H9 (cell line): ENCODE data around the gene PLEKHO2. TPM values are rescaled to one million over a fixed set of nuclear protein-coding genes. Genes with fewer than 3 reads are reported as not detected.

Experiments
- DNase-seq: peaks from one replicate; pipeline ENCODE4 v3.0.0-alpha.2; 2017
- H2AFZ ChIP-seq: one replicate; pipeline ENCODE4 v1.6.1; 2013; ENCODE audit warnings: mild to moderate bottlenecking, low read length, control low read depth, moderate library complexity
- H2AK5ac ChIP-seq: 2 replicates; pipeline ENCODE4 v1.6.1; 2013; ENCODE audit warnings: low read length, control low read depth, mixed read lengths; ENCODE audit not compliant: insufficient read length
- H2BK120ac ChIP-seq: one replicate; pipeline ENCODE4 v1.6.1; 2013; ENCODE audit warnings: low read depth, mild to moderate bottlenecking, low read length, control low read depth, inconsistent platforms; ENCODE audit not compliant: poor library complexity, severe bottlenecking
- H2BK12ac ChIP-seq: 2 replicates; pipeline ENCODE4 v1.6.1; 2013; ENCODE audit warnings: low read length, control low read depth, mixed read lengths, low read depth; ENCODE audit not compliant: insufficient read length
- H2BK15ac ChIP-seq: 2 replicates; pipeline ENCODE4 v1.6.1; 2013; ENCODE audit warnings: low read depth, low read length, control low read depth
- H2BK20ac ChIP-seq: one replicate; pipeline ENCODE4 v1.6.1; 2013; ENCODE audit warnings: low read depth, mild to moderate bottlenecking, low read length, control low read depth, inconsistent platforms; ENCODE audit not compliant: poor library complexity, severe bottlenecking
- H2BK5ac ChIP-seq: 2 replicates; pipeline ENCODE4 v1.6.1; 2013; ENCODE audit warnings: low read length, control low read depth, mixed read lengths; ENCODE audit not compliant: insufficient read length
- H3K14ac ChIP-seq: 2 replicates; pipeline ENCODE4 v1.6.1; 2013; ENCODE audit warnings: low read length, control low read depth; ENCODE audit not compliant: insufficient read depth
- H3K18ac ChIP-seq: 2 replicates; pipeline ENCODE4 v1.6.1; 2013; ENCODE audit warnings: low read depth, mild to moderate bottlenecking, mixed read lengths, low read length, control low read depth; ENCODE audit not compliant: insufficient read length
- H3K23ac ChIP-seq: 2 replicates; pipeline ENCODE4 v1.6.1; 2013; ENCODE audit warnings: low read length, control low read depth, mixed read lengths, low read depth; ENCODE audit not compliant: insufficient read length
- H3K23me2 ChIP-seq: 2 replicates; pipeline ENCODE4 v1.6.1; 2013; ENCODE audit warnings: low read depth, mild to moderate bottlenecking, mixed read lengths, low read length, control low read depth; ENCODE audit not compliant: insufficient read length, poor library complexity, severe bottlenecking
- H3K27ac ChIP-seq: 2 replicates; pipeline ENCODE4 v1.5.1; 2013; ENCODE audit warnings: low read length, control low read depth, mixed read lengths, low read depth; ENCODE audit not compliant: insufficient read length
- H3K27me3 ChIP-seq: 2 replicates; pipeline ENCODE4 v1.6.1; 2013; ENCODE audit warnings: low read length, control low read depth, inconsistent platforms; ENCODE audit not compliant: insufficient read depth
- H3K4ac ChIP-seq: 2 replicates; pipeline ENCODE4 v1.6.1; 2013; ENCODE audit warnings: low read depth, mild to moderate bottlenecking, control low read depth, inconsistent platforms, low read length, moderate library complexity
- H3K4me1 ChIP-seq: 2 replicates; pipeline ENCODE4 v1.6.1; 2013; ENCODE audit warnings: low read length, control low read depth, inconsistent platforms; ENCODE audit not compliant: insufficient read depth
- H3K4me2 ChIP-seq: 2 replicates; pipeline ENCODE4 v1.6.1; 2013; ENCODE audit warnings: low read length, control low read depth, mixed read lengths; ENCODE audit not compliant: insufficient read length, insufficient read depth
- H3K56ac ChIP-seq: 2 replicates; pipeline ENCODE4 v1.6.1; 2013; ENCODE audit warnings: low read depth, mild to moderate bottlenecking, mixed read lengths, low read length, control low read depth; ENCODE audit not compliant: insufficient read length
- H3K79me1 ChIP-seq: 2 replicates; pipeline ENCODE4 v1.6.1; 2013; ENCODE audit warnings: low read depth, mild to moderate bottlenecking, moderate library complexity, low read length, control low read depth, inconsistent platforms; ENCODE audit not compliant: insufficient read depth, poor library complexity, severe bottlenecking
- H3K79me2 ChIP-seq: 2 replicates; pipeline ENCODE4 v1.6.1; 2013; ENCODE audit warnings: low read length, control low read depth, inconsistent platforms; ENCODE audit not compliant: insufficient read depth
- H3K9ac ChIP-seq: 2 replicates; pipeline ENCODE4 v1.6.1; 2013; ENCODE audit warnings: low read length, control low read depth, mixed read lengths; ENCODE audit not compliant: insufficient read length; ENCODE audit errors: extremely low read depth
- H3K9me3 ChIP-seq: one replicate; pipeline ENCODE4 v1.6.1; 2013; ENCODE audit warnings: low read depth, low read length, inconsistent platforms; ENCODE audit not compliant: control insufficient read depth
- H3T11ph ChIP-seq: one replicate; pipeline ENCODE4 v1.6.1; 2013; ENCODE audit warnings: mild to moderate bottlenecking, low read length, control low read depth, inconsistent platforms
- H4K20me1 ChIP-seq: one replicate; pipeline ENCODE4 v1.6.1; 2013; ENCODE audit not compliant: control insufficient read depth, insufficient read length, insufficient read depth
- H4K5ac ChIP-seq: 2 replicates; pipeline ENCODE4 v1.6.1; 2013; ENCODE audit warnings: low read depth, mild to moderate bottlenecking, mixed read lengths, low read length, control low read depth; ENCODE audit not compliant: insufficient read length
- H4K8ac ChIP-seq: replicated peaks from 2 replicates; pipeline ENCODE4 v1.6.1; 2013; ENCODE audit warnings: low read length, control low read depth, mixed read lengths, low read depth; ENCODE audit not compliant: insufficient read length
- H4K91ac ChIP-seq: 2 replicates; pipeline ENCODE4 v1.6.1; 2013; ENCODE audit warnings: low read depth, mild to moderate bottlenecking, moderate library complexity, mixed read lengths, low read length, control low read depth; ENCODE audit not compliant: insufficient read length
- H3K27ac Mint-ChIP-seq, 3 experiments: 2 replicates in 2 of 3; 3 replicates in 1 of 3; pipeline ENCODE4 v1.8.0; 2020 to 2021; ENCODE audit warnings: mixed read lengths in 3 of 3, mild to moderate bottlenecking in 1 of 3, moderate library complexity in 1 of 3
- H3K27me3 Mint-ChIP-seq: 2 replicates; pipeline ENCODE4 v1.8.0; 2021; ENCODE audit warnings: low read depth, mild to moderate bottlenecking, moderate library complexity, mixed read lengths
- H3K36me3 Mint-ChIP-seq, 3 experiments: 2 replicates in 2 of 3; 3 replicates in 1 of 3; pipeline ENCODE4 v1.8.0; 2020 to 2021; ENCODE audit warnings: low read depth in 3 of 3, mixed read lengths in 3 of 3; ENCODE audit not compliant: insufficient read depth in 1 of 3
- H3K4me1 Mint-ChIP-seq, 2 experiments: 2 replicates each; pipeline ENCODE4 v1.8.0; 2020; ENCODE audit warnings: mixed read lengths in 2 of 2
- H3K4me3 Mint-ChIP-seq, 2 experiments: 2 replicates in 1 of 2; 3 replicates in 1 of 2; pipeline ENCODE4 v1.8.0; 2020 to 2021; ENCODE audit warnings: mild to moderate bottlenecking in 2 of 2, mixed read lengths in 2 of 2, moderate library complexity in 1 of 2
- H3K9me3 Mint-ChIP-seq, 2 experiments: 2 replicates in 1 of 2; 3 replicates in 1 of 2; pipeline ENCODE4 v1.8.0; 2020; ENCODE audit warnings: mild to moderate bottlenecking in 2 of 2, mixed read lengths in 2 of 2, moderate library complexity in 1 of 2
- CTCF ChIP-seq: fragments of 200-600 bp; sonication (generic); conservative IDR thresholded peaks from 3 replicates; pipeline ENCODE4 v1.8.0; 2021; ENCODE audit warnings: antibody characterized with exemption, mild to moderate bottlenecking
- WGBS: extraction: QIAGEN DNeasy Blood & Tissue Kit; methylation state at CpG from one replicate; pipeline ENCODE4 v1.1.7; 2013; ENCODE audit warnings: missing lambda C conversion rate, low lambda C conversion rate, mixed read lengths; ENCODE audit not compliant: insufficient read length; ENCODE audit errors: extremely low coverage; 5-methylcytosine and 5-hydroxymethylcytosine counted together
- total RNA-seq: library from RNA; stranded (reverse); gene quantifications from 2 replicates; pipeline ENCODE4 v1.2.1, GENCODE V29; 2021

PLEKHO2 gene
- total RNA-seq, 1 experiment from 2014 or later, result 18.1 TPM

DNA sequence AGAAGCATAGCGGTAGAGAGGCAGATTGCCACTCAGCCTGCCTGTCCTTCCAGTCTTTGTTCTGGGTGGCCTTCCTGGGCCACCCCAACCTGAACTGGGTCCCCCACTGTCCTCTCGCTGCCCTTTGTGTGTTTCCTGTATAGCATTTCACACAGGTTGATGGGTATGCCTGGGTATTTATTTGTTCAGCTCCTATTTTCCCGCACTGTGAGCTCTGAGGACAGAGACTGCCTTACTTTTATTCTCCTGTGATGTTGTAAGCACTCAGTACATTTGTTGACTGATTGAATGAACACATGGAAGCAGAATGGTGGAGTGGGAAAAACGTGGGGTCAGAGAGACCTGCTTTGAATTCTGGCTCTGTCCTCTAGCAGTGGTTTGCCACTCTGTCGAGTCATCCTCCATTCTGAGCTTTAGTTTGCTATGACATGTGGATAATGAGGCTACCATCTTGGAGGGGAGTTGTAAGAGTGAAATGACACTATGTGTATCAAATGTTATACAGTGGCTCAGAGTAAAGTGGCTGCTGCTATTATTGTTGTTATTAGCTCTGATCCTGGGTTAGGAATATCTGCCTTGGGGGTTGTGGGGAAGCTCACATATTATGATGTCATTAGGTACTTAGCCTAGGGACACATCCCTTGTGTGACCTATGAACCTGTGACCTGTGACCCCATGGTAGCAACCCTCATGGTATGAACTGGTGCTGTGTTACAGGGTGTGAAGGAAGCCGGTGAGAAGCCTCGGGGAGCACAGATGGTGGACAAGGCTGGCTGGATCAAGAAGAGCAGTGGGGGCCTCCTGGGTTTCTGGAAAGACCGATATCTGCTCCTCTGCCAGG lies 6.4 kb downstream of the PLEKHO2 start:
- no CpG with 5 or more reads among the region's 8 CpGs for WGBS
- no peak overlapping the region for H3K14ac ChIP-seq
- Mint-ChIP-seq H3K36me3 (peaks cover 17 to 38% (median 30%) of the 10 kb centered on the region in 3 experiments; a peak in 6 of 7 replicates), H3K4me1 (peaks cover 51 to 57% of the 10 kb centered on the region in 2 experiments), H3K27ac (peak overlapping the region; percentile 25 to 74 (median 66); a peak in 6 of 7 replicates), H3K27me3 (no peaks in the 10 kb centered on the region; the same call in 1 of the 2 replicates), H3K9me3 (no peaks in the 10 kb centered on the region), H3K4me3 (no peak overlapping the region)
- H3K9ac ChIP-seq, result no peak overlapping the region
- DNase-seq, result no peak
- peaks cover 19% of the 10 kb centered on the region; the same call in 1 of the 2 replicates for H3K79me2 ChIP-seq
- no peak overlapping the region for H3T11ph ChIP-seq
- no peak for TF ChIP-seq CTCF
- H4K91ac ChIP-seq, result no peak overlapping the region
- no peak overlapping the region for H2BK120ac ChIP-seq
- H3K27ac ChIP-seq, result no peak overlapping the region
- H3K4me1 ChIP-seq, result peaks cover 7% of the 10 kb centered on the region
- no peak overlapping the region for H2BK20ac ChIP-seq
- no peak overlapping the region for H2BK15ac ChIP-seq
- no peaks in the 10 kb centered on the region for H3K27me3 ChIP-seq
- H3K4me2 ChIP-seq, result no peak overlapping the region
- H3K23ac ChIP-seq, result no peak overlapping the region
- no peaks in the 10 kb centered on the region for H3K23me2 ChIP-seq
- no peak overlapping the region for H2AK5ac ChIP-seq
- H2BK12ac ChIP-seq, result no peak overlapping the region
- no peaks in the 10 kb centered on the region for H3K9me3 ChIP-seq
- H3K18ac ChIP-seq, result no peak overlapping the region
- peaks cover 7% of the 10 kb centered on the region for H3K79me1 ChIP-seq
- no peaks in the 10 kb centered on the region for H4K20me1 ChIP-seq
- no peak overlapping the region for H3K4ac ChIP-seq
- H3K56ac ChIP-seq, result no peak overlapping the region
- no peak overlapping the region for H2AFZ ChIP-seq
- no peak overlapping the region for H2BK5ac ChIP-seq
- no peak overlapping the region for H4K5ac ChIP-seq
- no peak overlapping the region for H4K8ac ChIP-seq
